Measurements from ENCODE around the gene LGALS3BP.

LGALS3BP gene

DNA sequence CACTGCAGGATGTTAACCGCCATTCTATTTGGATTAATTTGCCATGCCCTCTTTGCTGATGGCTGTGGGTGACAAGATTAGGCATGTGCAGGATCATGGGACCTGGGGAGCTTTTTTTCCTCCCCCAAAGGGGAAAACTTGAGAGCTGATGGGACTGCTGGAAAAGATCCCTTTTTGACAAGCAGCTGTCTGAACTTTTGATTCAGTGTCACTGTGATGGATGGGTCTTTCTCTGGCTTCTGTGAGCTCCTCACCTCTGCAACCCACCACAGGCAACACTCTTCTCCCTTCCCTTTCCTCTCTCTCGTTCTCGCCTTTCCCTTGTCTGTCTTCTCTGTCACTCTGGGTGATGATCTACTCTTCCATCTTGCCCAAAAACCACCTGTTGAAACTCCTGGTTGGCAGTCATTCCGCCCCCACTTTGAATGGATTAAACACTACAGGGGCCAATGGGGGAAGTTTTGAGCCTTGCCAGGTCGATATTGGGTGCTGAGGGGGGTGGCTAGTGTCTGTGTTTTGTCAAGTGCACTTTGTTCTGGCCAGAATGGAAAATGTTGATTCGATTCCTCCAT, 32.9 kb upstream of the LGALS3BP start:
- Histone ChIP-seq H3K4me3 (replicated peaks; ENCODE audit: insufficient read depth, low read length) (no peak overlapping the region), H3K27ac (replicated peaks) (no peak overlapping the region), H3K27me3 (ENCODE audit: insufficient read depth, poor library complexity, severe bottlenecking) (no peaks in the 10 kb centered on the region)
- TF ChIP-seq SPI1 (IDR thresholded peaks at IDR 0.05; ENCODE audit: borderline replicate concordance, low read depth) (no peak), POLR2AphosphoS5 (IDR thresholded peaks at IDR 0.05; ENCODE audit: low read depth) (no peak)
- TF ChIP-seq, protein P1, sequence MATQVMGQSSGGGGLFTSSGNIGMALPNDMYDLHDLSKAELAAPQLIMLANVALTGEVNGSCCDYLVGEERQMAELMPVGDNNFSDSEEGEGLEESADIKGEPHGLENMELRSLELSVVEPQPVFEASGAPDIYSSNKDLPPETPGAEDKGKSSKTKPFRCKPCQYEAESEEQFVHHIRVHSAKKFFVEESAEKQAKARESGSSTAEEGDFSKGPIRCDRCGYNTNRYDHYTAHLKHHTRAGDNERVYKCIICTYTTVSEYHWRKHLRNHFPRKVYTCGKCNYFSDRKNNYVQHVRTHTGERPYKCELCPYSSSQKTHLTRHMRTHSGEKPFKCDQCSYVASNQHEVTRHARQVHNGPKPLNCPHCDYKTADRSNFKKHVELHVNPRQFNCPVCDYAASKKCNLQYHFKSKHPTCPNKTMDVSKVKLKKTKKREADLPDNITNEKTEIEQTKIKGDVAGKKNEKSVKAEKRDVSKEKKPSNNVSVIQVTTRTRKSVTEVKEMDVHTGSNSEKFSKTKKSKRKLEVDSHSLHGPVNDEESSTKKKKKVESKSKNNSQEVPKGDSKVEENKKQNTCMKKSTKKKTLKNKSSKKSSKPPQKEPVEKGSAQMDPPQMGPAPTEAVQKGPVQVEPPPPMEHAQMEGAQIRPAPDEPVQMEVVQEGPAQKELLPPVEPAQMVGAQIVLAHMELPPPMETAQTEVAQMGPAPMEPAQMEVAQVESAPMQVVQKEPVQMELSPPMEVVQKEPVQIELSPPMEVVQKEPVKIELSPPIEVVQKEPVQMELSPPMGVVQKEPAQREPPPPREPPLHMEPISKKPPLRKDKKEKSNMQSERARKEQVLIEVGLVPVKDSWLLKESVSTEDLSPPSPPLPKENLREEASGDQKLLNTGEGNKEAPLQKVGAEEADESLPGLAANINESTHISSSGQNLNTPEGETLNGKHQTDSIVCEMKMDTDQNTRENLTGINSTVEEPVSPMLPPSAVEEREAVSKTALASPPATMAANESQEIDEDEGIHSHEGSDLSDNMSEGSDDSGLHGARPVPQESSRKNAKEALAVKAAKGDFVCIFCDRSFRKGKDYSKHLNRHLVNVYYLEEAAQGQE (IDR thresholded peaks at IDR 0.05; ENCODE audit: insufficient replicate concordance, low read depth) = no peak
- no peak for DNase-seq (ENCODE audit: low read depth in 1 of 2, low spot score in 1 of 2)

DNA sequence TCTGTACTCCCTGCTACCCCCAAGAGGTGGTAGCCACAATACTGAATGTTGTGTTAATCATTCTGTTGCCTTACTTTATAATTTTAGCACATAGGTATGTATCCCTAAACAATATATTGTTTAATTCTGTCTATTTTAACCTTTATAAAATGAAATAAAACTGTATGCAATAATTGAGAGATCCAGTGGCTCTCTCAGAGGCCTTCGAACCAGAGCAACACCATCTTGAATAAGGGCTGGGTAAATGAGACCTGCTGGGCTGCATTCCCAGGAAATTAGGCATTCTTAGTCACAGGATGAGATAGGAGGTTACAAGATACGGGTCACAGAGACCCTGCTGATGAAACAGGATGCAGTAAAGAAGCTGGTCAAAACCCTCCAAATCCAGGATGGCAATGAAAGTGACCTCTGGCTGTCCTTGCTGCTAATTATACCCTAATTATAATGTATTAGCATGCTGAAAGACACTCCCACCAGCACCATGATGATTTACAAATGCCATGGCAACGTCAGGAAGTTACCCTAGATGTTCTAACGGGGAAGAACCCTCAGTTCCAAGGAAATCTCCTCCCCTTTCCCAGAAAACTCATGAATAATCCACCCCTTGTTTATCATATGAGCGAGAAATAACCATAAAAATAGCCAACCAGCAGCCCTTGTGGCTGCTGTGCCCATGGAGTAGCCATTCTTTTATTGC, 31.9 kb upstream of the LGALS3BP start:
- Histone ChIP-seq H3K4me3 (replicated peaks; ENCODE audit: insufficient read depth, low read length) (no peak overlapping the region), H3K27ac (replicated peaks) (no peak overlapping the region), H3K27me3 (ENCODE audit: insufficient read depth, poor library complexity, severe bottlenecking) (no peaks in the 10 kb centered on the region)
- TF ChIP-seq POLR2AphosphoS5 (IDR thresholded peaks at IDR 0.05; ENCODE audit: low read depth) (no peak), GABPA (IDR thresholded peaks at IDR 0.05; ENCODE audit: low read depth) (no peak), SPI1 (IDR thresholded peaks at IDR 0.05; ENCODE audit: borderline replicate concordance, low read depth) (no peak)
- TF ChIP-seq, protein P1 (IDR thresholded peaks at IDR 0.05; ENCODE audit: insufficient replicate concordance, low read depth) = no peak
- TF ChIP-seq, protein P2, sequence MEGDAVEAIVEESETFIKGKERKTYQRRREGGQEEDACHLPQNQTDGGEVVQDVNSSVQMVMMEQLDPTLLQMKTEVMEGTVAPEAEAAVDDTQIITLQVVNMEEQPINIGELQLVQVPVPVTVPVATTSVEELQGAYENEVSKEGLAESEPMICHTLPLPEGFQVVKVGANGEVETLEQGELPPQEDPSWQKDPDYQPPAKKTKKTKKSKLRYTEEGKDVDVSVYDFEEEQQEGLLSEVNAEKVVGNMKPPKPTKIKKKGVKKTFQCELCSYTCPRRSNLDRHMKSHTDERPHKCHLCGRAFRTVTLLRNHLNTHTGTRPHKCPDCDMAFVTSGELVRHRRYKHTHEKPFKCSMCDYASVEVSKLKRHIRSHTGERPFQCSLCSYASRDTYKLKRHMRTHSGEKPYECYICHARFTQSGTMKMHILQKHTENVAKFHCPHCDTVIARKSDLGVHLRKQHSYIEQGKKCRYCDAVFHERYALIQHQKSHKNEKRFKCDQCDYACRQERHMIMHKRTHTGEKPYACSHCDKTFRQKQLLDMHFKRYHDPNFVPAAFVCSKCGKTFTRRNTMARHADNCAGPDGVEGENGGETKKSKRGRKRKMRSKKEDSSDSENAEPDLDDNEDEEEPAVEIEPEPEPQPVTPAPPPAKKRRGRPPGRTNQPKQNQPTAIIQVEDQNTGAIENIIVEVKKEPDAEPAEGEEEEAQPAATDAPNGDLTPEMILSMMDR (IDR thresholded peaks at IDR 0.05; ENCODE audit: insufficient read depth, low read length) = no peak
- DNase-seq (ENCODE audit: low read depth in 1 of 2, low spot score in 1 of 2) = no peak

DNA sequence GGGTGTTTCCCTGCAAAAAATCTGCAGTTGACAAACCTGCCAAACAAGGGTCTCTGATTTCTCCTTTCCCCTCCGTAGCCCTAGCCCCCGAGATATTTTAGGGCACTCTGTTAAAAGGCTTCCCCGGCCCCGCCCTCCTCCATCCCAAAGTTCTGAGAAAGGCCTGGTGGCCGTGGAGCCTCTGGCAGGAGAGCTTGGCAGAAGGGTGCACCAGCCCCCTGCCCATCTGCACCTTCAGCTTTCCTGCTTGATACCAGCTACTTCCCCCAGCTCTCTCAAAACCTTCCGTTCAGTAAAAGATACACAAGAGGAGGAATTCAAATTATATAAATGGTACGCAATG, 30.6 kb upstream of the LGALS3BP start:
- peak overlapping the region; percentile 55 for H3K4me3 ChIP-seq (replicated peaks; ENCODE audit: insufficient read depth, low read length)
- no peak for TF ChIP-seq GABPA (IDR thresholded peaks at IDR 0.05; ENCODE audit: low read depth)
- no peak for TF ChIP-seq POLR2AphosphoS5 (IDR thresholded peaks at IDR 0.05; ENCODE audit: low read depth)
- TF ChIP-seq, protein P2 (IDR thresholded peaks at IDR 0.05; ENCODE audit: insufficient read depth, low read length) = no peak
- TF ChIP-seq, protein P1 (IDR thresholded peaks at IDR 0.05; ENCODE audit: insufficient replicate concordance, low read depth) = no peak
- TF ChIP-seq SPI1 (IDR thresholded peaks at IDR 0.05; ENCODE audit: borderline replicate concordance, low read depth) = no peak
- no peaks in the 10 kb centered on the region for H3K27me3 ChIP-seq (ENCODE audit: insufficient read depth, poor library complexity, severe bottlenecking)
- H3K27ac ChIP-seq (replicated peaks) = peak overlapping the region; percentile 76
- DNase-seq (ENCODE audit: low read depth in 1 of 2, low spot score in 1 of 2) = no peak

Measured in HL-60 (cell line).